Body of pancreas (tissue), 4 donors: Measurements from ENCODE around the gene ELF5. TPM values are rescaled to one million over a fixed set of nuclear protein-coding genes. Genes with fewer than 3 reads are reported as not detected.

ENCODE experiments used
- ATAC-seq: fragments of 150-250 bp; one replicate; pipeline ENCODE4 v1.9.1; 2016
- DNase-seq, 4 donors: peaks; one replicate each; pipeline ENCODE4 v3.0.0-alpha.2; 2019
- H3K27ac ChIP-seq, 4 donors: fragments of 200-600 bp; sonication (generic); 1 replicate in 3 of 4; 2 replicates in 1 of 4; pipeline versions ENCODE4 v1.5.1 to v1.6.1; 2016 to 2019; ENCODE audit warnings: mild to moderate bottlenecking in 1 of 4, mixed read lengths in 1 of 4, moderate library complexity in 1 of 4
- H3K27me3 ChIP-seq, 2 donors: fragments of 200-600 bp; sonication (generic); one replicate each; pipeline ENCODE4 v1.6.0; 2016; ENCODE audit warnings: mild to moderate bottlenecking in 1 of 2
- H3K36me3 ChIP-seq, 2 donors: fragments of 200-600 bp; sonication (generic); replicated peaks in 1 of 2; 2 replicates each; pipeline ENCODE4 v1.5.1; 2016; ENCODE audit warnings: low read depth in 2 of 2; ENCODE audit not compliant: insufficient read depth in 1 of 2
- H3K4me1 ChIP-seq: fragments of 200-600 bp; sonication (generic); one replicate; pipeline ENCODE4 v1.6.0; 2016
- H3K4me3 ChIP-seq, 2 donors: fragments of 200-600 bp; sonication (generic); 1 replicate in 1 of 2; 2 replicates in 1 of 2; pipeline ENCODE4 v1.5.1; 2016 to 2019
- H3K9me3 ChIP-seq, 3 donors: fragments of 200-600 bp; sonication (generic); 1 replicate in 2 of 3; 2 replicates in 1 of 3; pipeline ENCODE4 v1.5.1; 2016
- CTCF ChIP-seq, 7 experiments: fragments of 450-650 bp in 4 of 7; fragments of 200-600 bp in 3 of 7; sonication (generic) in 3 of 7; IDR thresholded peaks; one replicate each; pipeline ENCODE4 v1.5.1; 2016 to 2019; ENCODE audit warnings: antibody characterized with exemption in 7 of 7
- POLR2A ChIP-seq, 3 donors: fragments of 450-650 bp; IDR thresholded peaks; one replicate each; pipeline ENCODE4 v1.6.1; 2016; ENCODE audit warnings: antibody characterized with exemption in 3 of 3, mild to moderate bottlenecking in 2 of 3
- WGBS, 2 donors: methylation state at CpG; one replicate each; pipeline ENCODE4 v1.1.5; 2017; 5-methylcytosine and 5-hydroxymethylcytosine counted together
- intact Hi-C: fragments of 100-400 bp; cut with DNase I; formaldehyde crosslinking; loops from one replicate; pipeline ENCODE4 v1.15.1; 2023
- total RNA-seq, 2 donors: library from RNA; depleted of rRNA; stranded (reverse); fragments of >200 nt; gene quantifications; one replicate each; pipeline ENCODE4 v1.1.0, GENCODE V29; 2016

Gene ELF5
- total RNA-seq, 2 donors from 2014 or later, result not detected

GRCh38 chr11:34519595-34520235, 6.1 kb upstream of the ELF5 start:
- no peak overlapping the region for H3K4me3 ChIP-seq
- no peaks in the 10 kb centered on the region for H3K27me3 ChIP-seq
- ATAC-seq (no peak), DNase-seq (no peak)
- intact Hi-C loops, result no loop called here
- no peak overlapping the region for H3K27ac ChIP-seq
- no peaks in the 10 kb centered on the region for H3K36me3 ChIP-seq
- H3K9me3 ChIP-seq, result no peaks in the 10 kb centered on the region
- 90 to 96% methylated on average over 2 of the region's 2 CpGs for WGBS, 2 donors
- TF ChIP-seq POLR2A (IDR thresholded peaks at IDR 0.05), result no peak
- TF ChIP-seq CTCF (IDR thresholded peaks at IDR 0.05), result no peak
- no peaks in the 10 kb centered on the region for H3K4me1 ChIP-seq

- WGBS, 2 donors, result 79 to 90% methylated on average over 6 of the region's 6 CpGs
- H3K4me3 ChIP-seq, result no peak overlapping the region
- no peak overlapping the region for H3K27ac ChIP-seq
- H3K27me3 ChIP-seq, result no peaks in the 10 kb centered on the region
- ATAC-seq (no peak), DNase-seq (no peak)
- H3K36me3 ChIP-seq, result no peaks in the 10 kb centered on the region
- no peaks in the 10 kb centered on the region for H3K4me1 ChIP-seq
- TF ChIP-seq POLR2A (IDR thresholded peaks at IDR 0.05) (no peak), CTCF (IDR thresholded peaks at IDR 0.05) (no peak)
- H3K9me3 ChIP-seq, result no peaks in the 10 kb centered on the region
- intact Hi-C loops, result no loop called here
Observed at GRCh38 chr11:34516247-34517040, 2.9 kb upstream of the ELF5 start.

- intact Hi-C loops, result no loop called here
- DNase-seq (no peak), ATAC-seq (no peak)
- no peak overlapping the region for H3K4me3 ChIP-seq
- H3K4me1 ChIP-seq, result no peaks in the 10 kb centered on the region
- H3K27ac ChIP-seq, result no peak overlapping the region
- no peaks in the 10 kb centered on the region for H3K27me3 ChIP-seq
- TF ChIP-seq CTCF (IDR thresholded peaks at IDR 0.05), result no peak
- no peak for TF ChIP-seq POLR2A (IDR thresholded peaks at IDR 0.05)
- no peaks in the 10 kb centered on the region for H3K9me3 ChIP-seq
- no peaks in the 10 kb centered on the region for H3K36me3 ChIP-seq
- WGBS, 2 donors, result 85 to 88% methylated on average over 7 of the region's 7 CpGs
Observed at GRCh38 chr11:34514597-34514996, 1.0 kb upstream of the ELF5 start.

GRCh38 chr11:34512840-34513681, 533 bp downstream of the ELF5 start:
- 48 to 79% methylated on average over 16 to 24 of the region's 24 CpGs for WGBS, 2 donors
- H3K27me3 ChIP-seq, result no peaks in the 10 kb centered on the region
- peak; percentile 79 for ATAC-seq
- H3K36me3 ChIP-seq, result no peaks in the 10 kb centered on the region
- H3K4me3 ChIP-seq, result no peak overlapping the region
- intact Hi-C loops, result no loop called here
- H3K27ac ChIP-seq, result no peak overlapping the region
- peaks cover 4% of the 10 kb centered on the region for H3K4me1 ChIP-seq
- TF ChIP-seq POLR2A (IDR thresholded peaks at IDR 0.05) (no peak), CTCF (IDR thresholded peaks at IDR 0.05) (peak; percentile 62 to 83 (median 69))
- DNase-seq, result peak; percentile 57 to 77 (median 64)
- H3K9me3 ChIP-seq, result no peaks in the 10 kb centered on the region
